ENCODE results near the gene MAP3K7. TPM values are rescaled to one million over a fixed set of nuclear protein-coding genes. Genes with fewer than 3 reads are reported as not detected.

MAP3K7 gene
- total and polyA plus RNA-seq, 2 of the 4 experiments (the other 2 are of a cell fraction) = 26.5 to 29.9 TPM

DNA sequence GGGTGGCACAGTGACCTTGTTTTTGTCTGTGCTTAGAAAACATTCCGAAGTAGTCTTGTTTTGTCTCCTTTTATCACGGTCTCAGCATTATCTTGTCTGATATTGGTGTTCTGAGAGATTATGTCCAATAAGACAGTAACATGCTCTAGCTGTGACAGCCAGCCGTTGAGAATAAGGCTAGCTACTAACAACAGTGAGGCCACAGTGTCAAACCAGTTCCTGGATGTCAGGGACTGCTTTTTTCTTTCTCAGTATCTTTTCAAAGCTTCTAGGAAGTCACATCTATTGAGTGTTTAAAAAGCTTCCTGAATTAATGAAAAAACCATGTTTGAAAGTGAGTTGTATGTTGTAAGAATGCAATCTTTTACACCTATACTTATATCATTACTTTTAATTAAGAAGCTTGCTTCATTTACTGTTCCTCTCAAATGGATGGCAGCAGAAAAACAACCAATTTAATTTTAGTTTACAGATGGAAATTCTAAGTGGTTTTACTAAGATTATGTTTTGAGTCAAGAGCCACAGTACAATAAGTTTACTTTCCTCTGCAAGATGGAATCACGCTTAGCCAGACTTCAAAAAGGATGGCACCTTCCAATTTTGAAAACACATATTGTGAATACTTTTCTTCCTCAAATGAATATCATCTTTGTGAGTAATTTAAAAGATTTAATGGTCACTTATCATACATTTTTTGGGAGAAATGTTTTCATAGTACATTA is 53.1 kb downstream of the MAP3K7 start:
- TF ChIP-seq, protein P1, sequence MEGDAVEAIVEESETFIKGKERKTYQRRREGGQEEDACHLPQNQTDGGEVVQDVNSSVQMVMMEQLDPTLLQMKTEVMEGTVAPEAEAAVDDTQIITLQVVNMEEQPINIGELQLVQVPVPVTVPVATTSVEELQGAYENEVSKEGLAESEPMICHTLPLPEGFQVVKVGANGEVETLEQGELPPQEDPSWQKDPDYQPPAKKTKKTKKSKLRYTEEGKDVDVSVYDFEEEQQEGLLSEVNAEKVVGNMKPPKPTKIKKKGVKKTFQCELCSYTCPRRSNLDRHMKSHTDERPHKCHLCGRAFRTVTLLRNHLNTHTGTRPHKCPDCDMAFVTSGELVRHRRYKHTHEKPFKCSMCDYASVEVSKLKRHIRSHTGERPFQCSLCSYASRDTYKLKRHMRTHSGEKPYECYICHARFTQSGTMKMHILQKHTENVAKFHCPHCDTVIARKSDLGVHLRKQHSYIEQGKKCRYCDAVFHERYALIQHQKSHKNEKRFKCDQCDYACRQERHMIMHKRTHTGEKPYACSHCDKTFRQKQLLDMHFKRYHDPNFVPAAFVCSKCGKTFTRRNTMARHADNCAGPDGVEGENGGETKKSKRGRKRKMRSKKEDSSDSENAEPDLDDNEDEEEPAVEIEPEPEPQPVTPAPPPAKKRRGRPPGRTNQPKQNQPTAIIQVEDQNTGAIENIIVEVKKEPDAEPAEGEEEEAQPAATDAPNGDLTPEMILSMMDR (conservative IDR thresholded peaks at IDR 0.05; ENCODE audit: low read depth, low read length) = no peak
- TF ChIP-seq MXI1 (IDR thresholded peaks at IDR 0.05; ENCODE audit: borderline replicate concordance, low read depth, low read length) (no peak), BHLHE40 (IDR thresholded peaks at IDR 0.05; ENCODE audit: low read depth, low read length) (no peak), MAZ (IDR thresholded peaks at IDR 0.05; ENCODE audit: borderline replicate concordance, low read depth, low read length) (no peak), MAFK (IDR thresholded peaks at IDR 0.05; ENCODE audit: low read depth, low read length) (no peak)
- Histone ChIP-seq H3K18ac (ENCODE audit: low read depth, low read length) (no peak overlapping the region), H3K36me3 (ENCODE audit: control insufficient read depth, insufficient read depth, low read length) (peaks cover 11% of the 10 kb centered on the region), H3K27ac (ENCODE audit: insufficient read depth, low read length) (no peak overlapping the region), H3K27me3 (ENCODE audit: control insufficient read depth, insufficient read depth, low read length) (no peaks in the 10 kb centered on the region), H4K91ac (ENCODE audit: insufficient read depth, low read depth, low read length) (no peak overlapping the region), H3K23ac (ENCODE audit: low read depth, low read length) (no peak overlapping the region), H3K9ac (ENCODE audit: low read depth, low read length) (no peak overlapping the region), H4K8ac (ENCODE audit: low read depth in 2 of 2, low read length in 2 of 2) (no peak overlapping the region), H3K14ac (replicated peaks; ENCODE audit: low read depth, low read length) (no peak overlapping the region), H2AK9ac (replicated peaks; ENCODE audit: low read depth, low read length, poor library complexity) (no peak overlapping the region), H3K9me3 (ENCODE audit: control insufficient read depth, insufficient read depth, low read length) (no peaks in the 10 kb centered on the region), H4K5ac (ENCODE audit: low read depth, low read length) (no peak overlapping the region), H4K20me1 (ENCODE audit: insufficient read depth, low read length) (no peaks in the 10 kb centered on the region), H3K4me1 (ENCODE audit: control insufficient read depth, insufficient read depth, low read length) (no peaks in the 10 kb centered on the region), H3K4me2 (ENCODE audit: low read depth, low read length) (no peak overlapping the region), H2BK5ac (ENCODE audit: low read depth, low read length, poor library complexity, severe bottlenecking) (no peak overlapping the region), H2BK20ac (ENCODE audit: low read depth, low read length) (no peak overlapping the region), H2AFZ (replicated peaks; ENCODE audit: low read length, poor library complexity) (no peak overlapping the region), H3K4me3 (ENCODE audit: insufficient read depth, low read depth, low read length) (no peak overlapping the region), H2BK15ac (ENCODE audit: low read depth, low read length) (no peak overlapping the region), H2AK5ac (ENCODE audit: low read depth, low read length) (no peak overlapping the region), H3K56ac (ENCODE audit: extremely low read depth, insufficient read depth, low read length) (no peak overlapping the region), H3K4ac (ENCODE audit: low read depth, low read length) (no peak overlapping the region), H3K79me1 (ENCODE audit: low read depth in 1 of 2, low read length in 2 of 2) (0 out of 4 replicates have a peak, but pooled peaks cover 2 to 3% of the 10 kb centered on the region in 2 experiments), H2BK120ac (ENCODE audit: low read depth, low read length) (no peak overlapping the region), H3K9me1 (ENCODE audit: insufficient read depth, low read length) (no peaks in the 10 kb centered on the region)
- CTCF ChIA-PET = interaction anchor here (1.1 kb wide), 1 partner anchor 10 kb away, joined by 3 read pairs; no protein-coding TSS in a partner anchor
- ATAC-seq (ENCODE audit: low read depth) = no peak
- POLR2A ChIA-PET (ENCODE audit: unreplicated experiment) = no interaction called here
- BruUV-seq (replicated peaks) = no TSS peak
- intact Hi-C loops (cut with micrococcal nuclease) = no loop called here
- dilution Hi-C loops (cut with HindIII; ENCODE audit: low sequenced_read_pairs, unreplicated experiment) = no loop called here
- WGBS, 2 experiments (ENCODE audit: extremely low coverage in 2 of 2, insufficient read length in 1 of 2) = 100% methylated on average over 1 of the region's 4 CpGs; no CpG with 5 or more reads in 1 of the 2 experiments
- in situ Hi-C loops (cut with MboI; ENCODE audit: low sequenced_read_pairs) = no loop called here
- DNase-seq = no peak
